Hematopoietic multipotent progenitor cell treated with erythropoietin and hydrocortisone succinate and interleukin-3 and kit ligand, for 8 days (in vitro differentiated cells): ENCODE results near the gene CFLAR.
"Not testable (repeated sequence)": the region's sequence is repeated elsewhere in the genome, so short reads cannot be mapped to it uniquely, and the experiment has no call there.

Source experiments
- DNase-seq: peaks from one replicate; pipeline ENCODE4 v3.0.0-alpha.2; 2015

The CFLAR gene

GRCh38 chr2:201149821-201150165 is 33.8 kb downstream of the CFLAR start:
- not testable (repeated sequence) for DNase-seq

- DNase-seq: peak; percentile 83
Measured at GRCh38 chr2:201150454-201151020, 34.6 kb downstream of the CFLAR start.

- DNase-seq: peak; percentile 47
Measured at GRCh38 chr2:201151127-201151981, 35.4 kb downstream of the CFLAR start.

GRCh38 chr2:201152517-201152916 is 36.6 kb downstream of the CFLAR start:
- no peak for DNase-seq

GRCh38 chr2:201152999-201153815 is 37.2 kb downstream of the CFLAR start:
- peak; percentile 87 for DNase-seq

GRCh38 chr2:201154615-201155399 is 38.8 kb downstream of the CFLAR start:
- DNase-seq: no peak

- no peak for DNase-seq
Measured at GRCh38 chr2:201156036-201156435, 40.1 kb downstream of the CFLAR start.

- no peak for DNase-seq
Measured at GRCh38 chr2:201156640-201157039, 40.7 kb downstream of the CFLAR start.

GRCh38 chr2:201157694-201158093 is 41.7 kb downstream of the CFLAR start:
- DNase-seq: no peak

GRCh38 chr2:201158111-201158929 is 42.4 kb downstream of the CFLAR start:
- DNase-seq: peak; percentile 99

GRCh38 chr2:201164166-201164565 is 48.2 kb downstream of the CFLAR start:
- no peak for DNase-seq

GRCh38 chr2:201167546-201167945 is 51.6 kb downstream of the CFLAR start:
- DNase-seq: no peak

- not testable (repeated sequence) for DNase-seq
Measured at GRCh38 chr2:201168496-201168895, 52.5 kb downstream of the CFLAR start.

- no peak for DNase-seq
Measured at GRCh38 chr2:201171259-201171814, 55.4 kb downstream of the CFLAR start.

GRCh38 chr2:201172279-201172678 is 56.3 kb downstream of the CFLAR start:
- no peak for DNase-seq

- no peak for DNase-seq
Measured at GRCh38 chr2:201174687-201175086, 58.7 kb downstream of the CFLAR start.

GRCh38 chr2:201176081-201176481 is 60.1 kb downstream of the CFLAR start:
- DNase-seq: no peak

- DNase-seq: no peak
Measured at GRCh38 chr2:201180010-201180409, 64.0 kb downstream of the CFLAR start.

- DNase-seq: peak; percentile 96
Measured at GRCh38 chr2:201182650-201183364, 66.8 kb downstream of the CFLAR start, which contains the start of gene CASP10. CASP10 (plus strand) TSS chr2:201183141; CDS start chr2:201185778, 2,637 bp downstream.

- no peak for DNase-seq
Measured at GRCh38 chr2:201183365-201183727, 67.4 kb downstream of the CFLAR start.

GRCh38 chr2:201183835-201184234 is 67.9 kb downstream of the CFLAR start:
- DNase-seq: peak; percentile 52
